ENCODE results near the gene CLEC17A.
"Not testable (repeated sequence)": the region's sequence is repeated elsewhere in the genome, so short reads cannot be mapped to it uniquely, and the experiment has no call there.

CLEC17A gene

DNA sequence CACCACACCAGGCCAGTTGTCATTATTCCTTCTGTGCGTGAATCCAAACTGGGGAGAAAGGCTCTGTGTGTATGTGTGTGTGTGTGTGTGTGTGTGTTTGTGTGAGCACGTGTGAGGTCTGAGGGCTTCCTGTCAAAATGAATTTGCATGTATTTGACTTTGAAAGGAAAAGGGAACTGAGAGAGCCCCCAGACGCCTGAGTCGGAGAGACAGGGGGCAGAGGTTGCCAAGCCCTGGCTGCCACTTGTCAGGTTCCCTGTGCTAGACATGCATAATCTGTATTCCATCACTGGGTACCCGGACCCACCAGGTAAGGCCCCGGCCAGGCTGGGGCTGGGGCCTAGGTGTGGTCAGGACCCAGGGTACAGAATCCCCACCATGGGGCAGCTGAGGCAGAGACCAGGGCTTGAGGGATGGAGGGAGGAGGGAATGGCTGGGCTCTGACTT lies at the start of gene CLEC17A:
Gene CLEC17A (plus strand): TSS at position 191 of the 447 bp plus-strand sequence. CDS start 77 bp downstream, at position 268.
- DNase-seq = no peak

DNA sequence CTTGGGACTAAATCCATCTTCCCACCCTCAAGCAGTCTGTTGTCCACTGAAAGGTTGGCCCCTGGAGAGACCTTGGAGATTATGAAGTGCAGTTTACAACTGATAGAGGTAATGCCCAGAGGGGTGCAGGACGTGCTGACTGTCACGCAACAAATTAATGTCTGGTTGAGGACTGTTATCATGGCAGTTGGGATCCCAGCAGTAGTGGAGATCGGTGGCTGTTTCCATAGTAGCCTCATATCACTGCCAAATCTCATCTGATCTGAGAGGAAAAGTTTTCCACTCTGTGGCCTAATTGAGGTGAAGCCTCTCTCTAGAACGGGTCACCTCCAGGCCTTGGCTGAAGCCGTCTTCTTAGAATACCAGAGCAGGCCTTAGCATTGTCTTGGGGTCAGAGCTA lies 49.4 kb upstream of the CLEC17A start:
- no peak for DNase-seq

- DNase-seq = no peak
These were observed 45.8 kb upstream of the CLEC17A start for GRCh38 chr19:14536926-14537692.

- DNase-seq = no peak
These were observed 42.0 kb upstream of the CLEC17A start for GRCh38 chr19:14540741-14541525.

DNA sequence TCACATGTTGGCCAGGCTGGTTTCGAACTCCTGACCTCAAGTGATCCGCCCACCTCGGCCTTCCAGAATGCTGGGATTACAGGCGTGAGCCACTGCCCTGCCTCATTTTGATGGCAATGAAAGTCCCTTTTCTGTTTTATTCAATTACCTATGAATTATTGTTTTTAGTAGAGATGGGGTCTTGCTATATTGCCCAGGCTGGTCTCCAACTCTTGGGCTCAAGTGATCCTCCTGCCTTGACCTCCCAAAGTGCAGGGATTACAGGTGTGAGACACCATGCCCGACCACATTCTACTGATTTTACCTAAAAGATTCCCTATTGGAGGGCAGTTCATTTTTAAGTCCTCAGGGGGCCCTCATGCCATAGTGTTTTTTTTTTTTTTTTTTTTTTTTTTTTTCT lies 40.9 kb upstream of the CLEC17A start:
- not testable (repeated sequence) for DNase-seq

DNA sequence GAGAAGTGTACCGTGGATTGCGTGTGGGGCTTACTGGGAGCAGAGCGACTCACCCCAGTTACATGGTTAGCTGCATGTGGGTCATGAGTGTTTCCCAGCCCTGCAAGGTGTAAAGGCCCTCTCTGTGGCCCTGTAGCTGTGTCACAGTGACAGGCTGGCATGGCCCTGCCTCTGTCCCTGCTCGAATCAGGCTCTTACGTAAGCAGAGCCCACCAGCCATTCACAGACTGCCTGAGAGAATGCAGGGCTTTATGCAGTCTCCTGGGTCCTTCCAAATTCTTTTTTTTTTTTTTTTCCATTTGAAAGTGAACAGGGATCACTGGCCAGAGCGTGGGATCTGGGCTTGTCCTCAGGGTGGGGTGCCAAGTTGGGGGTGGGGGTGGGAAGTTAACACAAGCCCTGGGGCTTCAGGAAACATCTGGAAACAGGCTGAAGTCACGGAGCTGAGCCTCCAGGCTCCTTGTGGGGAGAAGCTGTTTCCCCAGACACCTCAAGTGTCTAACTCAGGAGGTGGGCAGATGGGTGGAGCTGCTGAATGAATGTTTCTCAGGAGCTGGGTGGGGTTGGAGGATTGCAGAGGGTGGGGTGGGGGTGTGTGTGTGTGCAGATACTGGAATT lies 40.1 kb upstream of the CLEC17A start:
- peak; percentile 42 for DNase-seq

GRCh38 chr19:14544047-14544446 lies 38.8 kb upstream of the CLEC17A start:
- no peak for DNase-seq

- peak; percentile 90 for DNase-seq
These were observed 37.7 kb upstream of the CLEC17A start for GRCh38 chr19:14544977-14545715.

DNA sequence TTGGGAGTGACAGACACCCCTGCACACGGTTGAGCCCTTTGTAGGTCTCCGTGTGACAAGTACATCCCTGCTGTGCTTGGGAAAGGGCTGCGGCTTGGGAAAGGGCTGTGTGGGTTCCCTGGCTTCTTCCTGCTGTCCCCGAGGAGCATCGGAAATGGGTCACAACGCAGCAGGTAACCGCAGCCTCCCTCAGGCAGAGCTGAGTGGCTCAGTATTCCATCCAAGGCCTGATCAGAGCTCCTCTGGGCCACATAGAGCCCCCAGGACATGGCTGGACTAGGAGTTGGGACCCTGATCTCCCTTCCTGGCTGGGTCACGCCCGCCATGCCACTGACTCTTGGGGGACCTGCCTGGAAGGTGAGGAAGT lies 37.2 kb upstream of the CLEC17A start:
- DNase-seq = peak; percentile 37

DNA sequence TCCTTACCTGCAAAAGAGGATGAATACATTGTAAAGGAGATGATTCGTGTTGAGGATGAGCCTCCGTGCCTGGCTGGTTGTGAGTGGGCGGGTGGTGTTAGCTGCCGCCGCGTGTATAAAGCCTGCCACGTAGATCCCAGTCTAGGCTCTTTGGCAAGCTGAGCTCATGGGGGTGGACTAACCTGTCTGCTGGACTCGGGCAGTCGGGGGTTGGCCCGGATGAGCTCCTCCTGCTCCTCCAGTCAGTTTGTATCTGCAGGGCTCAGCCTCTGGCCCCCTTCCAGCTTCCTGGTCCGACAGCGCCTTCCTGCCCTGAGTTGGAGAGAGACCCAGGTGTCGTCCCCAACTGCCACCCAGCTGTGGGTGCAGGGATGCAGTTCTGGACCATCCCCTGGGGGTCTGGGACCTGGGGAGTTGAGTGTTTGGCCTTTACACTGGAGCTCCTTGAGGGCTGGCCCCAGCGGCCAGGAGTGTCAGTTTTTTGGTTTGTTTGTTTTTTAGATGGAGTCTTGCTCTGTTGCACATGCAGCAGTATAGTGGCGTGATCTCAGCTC lies 32.6 kb upstream of the CLEC17A start:
- no peak for DNase-seq

GRCh38 chr19:14551134-14552005 lies 31.5 kb upstream of the CLEC17A start:
- not testable (repeated sequence) for DNase-seq

- DNase-seq = not testable (repeated sequence)
These were observed 30.9 kb upstream of the CLEC17A start for GRCh38 chr19:14552006-14552360.

- DNase-seq = no peak
These were observed 29.6 kb upstream of the CLEC17A start for GRCh38 chr19:14553042-14553938.

DNA sequence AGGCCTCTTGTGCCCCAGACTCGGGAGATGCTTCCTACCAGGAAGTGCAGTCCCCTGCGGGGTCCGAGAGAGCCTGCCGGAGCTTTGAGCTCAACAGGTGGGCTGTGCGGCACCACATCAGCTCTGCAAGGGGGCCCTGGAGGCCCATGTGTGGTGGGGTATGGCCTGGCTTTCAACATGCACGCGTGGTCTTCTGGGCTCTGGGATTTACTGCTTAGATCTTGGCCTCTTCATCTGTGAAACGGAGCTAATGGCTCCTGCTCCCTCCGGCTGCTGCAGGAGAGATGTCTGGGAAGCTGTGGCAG lies 29.0 kb upstream of the CLEC17A start:
- DNase-seq = no peak

DNA sequence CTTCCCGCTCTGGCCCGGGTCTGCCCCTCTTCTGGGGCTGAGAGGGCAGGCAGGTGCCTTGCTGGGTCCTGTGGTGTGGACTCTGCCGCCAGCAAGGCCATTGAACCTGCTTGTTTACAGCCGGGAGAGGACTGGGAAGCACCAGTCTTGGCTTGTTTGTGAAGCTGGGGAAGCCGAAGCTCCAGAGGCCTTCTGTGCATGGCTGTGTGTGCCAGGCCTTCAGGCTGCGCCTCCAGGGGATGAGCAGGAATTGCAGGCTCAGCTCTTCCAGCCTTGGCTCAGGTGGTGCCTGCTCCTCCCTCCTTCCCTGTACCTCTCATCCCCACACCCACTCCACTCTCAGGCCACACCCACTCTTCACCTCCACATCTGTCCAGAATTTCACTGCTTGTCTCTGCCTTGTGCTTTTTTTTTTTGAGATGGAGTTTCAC lies 28.5 kb upstream of the CLEC17A start:
- DNase-seq = peak; percentile 92

DNA sequence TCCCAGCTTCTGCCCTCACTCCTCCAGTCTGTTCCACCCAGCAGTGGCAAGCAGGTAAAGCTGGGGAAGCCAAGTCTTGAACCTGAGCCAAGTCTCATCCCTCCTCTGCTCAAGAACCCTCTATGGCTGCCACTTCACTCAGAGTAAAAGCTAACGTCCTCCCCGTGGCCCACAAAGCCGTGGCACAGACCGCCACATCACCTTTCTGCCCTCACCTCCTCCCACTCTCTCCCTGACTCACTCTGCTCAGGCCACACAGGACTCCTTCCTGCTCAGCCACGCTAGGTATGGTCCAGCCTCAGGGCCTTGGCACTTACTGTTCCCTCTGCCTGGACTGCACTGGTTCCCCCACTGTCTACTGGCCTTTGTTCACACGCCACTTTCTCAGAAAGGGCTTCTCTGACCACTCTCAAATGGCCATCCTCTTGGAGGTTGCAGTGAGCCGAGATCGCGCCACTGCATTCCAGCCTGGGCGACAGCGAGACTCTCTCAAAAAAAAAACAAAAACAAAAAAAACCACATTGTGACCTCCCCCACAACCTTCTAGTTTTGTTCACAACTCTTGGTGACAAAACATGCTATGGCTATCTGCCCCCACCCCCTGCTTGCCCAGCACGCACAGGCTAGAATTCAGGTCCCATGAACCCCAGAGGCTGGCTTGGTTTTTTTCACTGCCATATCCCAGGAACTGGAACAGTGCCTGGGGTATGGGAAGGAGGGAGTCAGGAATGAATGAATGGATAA lies 26.8 kb upstream of the CLEC17A start:
- no peak for DNase-seq

- no peak for DNase-seq
These were observed 26.2 kb upstream of the CLEC17A start for GRCh38 chr19:14556662-14557188.

GRCh38 chr19:14558370-14559066 lies 24.4 kb upstream of the CLEC17A start:
- no peak for DNase-seq
